Measurements from ENCODE around the gene RCSD1. TPM values are rescaled to one million over a fixed set of nuclear protein-coding genes. Genes with fewer than 3 reads are reported as not detected.
A peak's percentile ranks its signal among the peaks of the same experiment; 100 is the strongest.

RCSD1 gene
- total and polyA plus RNA-seq, 2 donors (not counting 3 experiments of a cell fraction or from before 2014, with no cell fraction given), result 0.08 to 1.00 TPM

DNA sequence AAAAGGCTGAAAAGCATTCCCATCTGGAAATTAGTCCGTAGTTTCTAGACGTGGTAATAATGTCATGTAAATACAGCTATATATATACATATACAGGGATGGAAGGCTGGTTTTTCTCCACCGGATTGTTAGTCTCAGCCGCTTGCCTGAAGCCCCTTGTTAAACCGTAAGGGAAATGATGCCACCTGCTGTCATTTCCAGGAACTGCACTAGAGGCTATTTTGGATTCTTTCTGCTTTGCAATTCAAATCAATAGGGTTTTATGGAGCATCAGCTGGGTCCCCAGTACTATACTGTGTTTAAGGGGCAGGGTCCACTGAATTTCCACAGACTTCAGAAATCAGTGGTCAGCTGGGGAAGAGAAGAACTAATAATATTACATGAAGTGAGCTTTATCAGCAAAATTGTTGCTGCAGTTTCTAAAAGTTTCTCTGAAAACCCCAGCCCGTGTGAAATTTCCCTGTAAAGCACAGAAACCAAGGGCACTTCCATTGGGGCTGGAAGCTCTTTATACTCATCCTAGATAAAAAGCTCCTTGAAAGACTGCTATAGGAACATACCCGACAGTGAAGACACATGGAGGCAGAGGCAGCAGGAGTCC lies 58.0 kb downstream of the RCSD1 start:
- DNase-seq (ENCODE audit: low read depth, low spot score) (peak; percentile 86), FAIRE-seq (peak; percentile 91)
- Histone ChIP-seq H3K27me3 (ENCODE audit: control insufficient read depth in 2 of 2, insufficient read depth in 2 of 2, low read length in 2 of 2) (peaks cover 5 to 6% of the 10 kb centered on the region in 2 experiments), H2AFZ (ENCODE audit: low read depth, low read length) (no peak overlapping the region), H3K9me1 (replicated peaks; ENCODE audit: control insufficient read depth, extremely low read depth, insufficient read depth, low read length) (no peaks in the 10 kb centered on the region), H3K4me3 (replicated peaks in 1 of 3; ENCODE audit: insufficient read depth in 1 of 3, low read depth in 1 of 3, low read length in 3 of 3) (no peak overlapping the region), H3K9ac (replicated peaks; ENCODE audit: extremely low read depth, insufficient read depth, low read length) (no peak overlapping the region), H3K4me1 (ENCODE audit: control insufficient read depth, extremely low read depth, insufficient read depth, low read length) (peaks cover 4% of the 10 kb centered on the region), H3K27ac (ENCODE audit: insufficient read depth, low read depth, low read length) (no peak overlapping the region), H3K9me3 (replicated peaks; ENCODE audit: control insufficient read depth, insufficient read depth, low read length) (no peaks in the 10 kb centered on the region), H3K79me2 (ENCODE audit: control insufficient read depth, insufficient read depth, low read length) (no peaks in the 10 kb centered on the region), H3K4me2 (ENCODE audit: insufficient read depth, low read length) (no peak overlapping the region), H3K36me3 (ENCODE audit: control insufficient read depth in 2 of 2, extremely low read depth in 1 of 2, insufficient read depth in 2 of 2, low read length in 2 of 2) (no peaks in the 10 kb centered on the region), H4K20me1 (replicated peaks; ENCODE audit: control insufficient read depth, extremely low read depth, insufficient read depth, low read length) (no peaks in the 10 kb centered on the region)
- POLR2A ChIA-PET, result no interaction called here
- no peak for TF ChIP-seq FOS (IDR thresholded peaks at IDR 0.05; ENCODE audit: borderline replicate concordance, insufficient read depth, low read length)
- TF ChIP-seq, protein P1, sequence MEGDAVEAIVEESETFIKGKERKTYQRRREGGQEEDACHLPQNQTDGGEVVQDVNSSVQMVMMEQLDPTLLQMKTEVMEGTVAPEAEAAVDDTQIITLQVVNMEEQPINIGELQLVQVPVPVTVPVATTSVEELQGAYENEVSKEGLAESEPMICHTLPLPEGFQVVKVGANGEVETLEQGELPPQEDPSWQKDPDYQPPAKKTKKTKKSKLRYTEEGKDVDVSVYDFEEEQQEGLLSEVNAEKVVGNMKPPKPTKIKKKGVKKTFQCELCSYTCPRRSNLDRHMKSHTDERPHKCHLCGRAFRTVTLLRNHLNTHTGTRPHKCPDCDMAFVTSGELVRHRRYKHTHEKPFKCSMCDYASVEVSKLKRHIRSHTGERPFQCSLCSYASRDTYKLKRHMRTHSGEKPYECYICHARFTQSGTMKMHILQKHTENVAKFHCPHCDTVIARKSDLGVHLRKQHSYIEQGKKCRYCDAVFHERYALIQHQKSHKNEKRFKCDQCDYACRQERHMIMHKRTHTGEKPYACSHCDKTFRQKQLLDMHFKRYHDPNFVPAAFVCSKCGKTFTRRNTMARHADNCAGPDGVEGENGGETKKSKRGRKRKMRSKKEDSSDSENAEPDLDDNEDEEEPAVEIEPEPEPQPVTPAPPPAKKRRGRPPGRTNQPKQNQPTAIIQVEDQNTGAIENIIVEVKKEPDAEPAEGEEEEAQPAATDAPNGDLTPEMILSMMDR (IDR thresholded peaks at IDR 0.05; ENCODE audit: extremely low read depth in 1 of 2, insufficient read depth in 1 of 2, low read depth in 1 of 2, low read length in 2 of 2), result peak; percentile 77 to 84
- BruUV-seq (replicated peaks), result no TSS peak
- intact Hi-C loops (cut with micrococcal nuclease) (loop anchor here (1.0 to 10.0 kb wide), 6 partner anchors 26 to 621 kb away; no protein-coding TSS in a partner anchor), dilution Hi-C loops (cut with MboI; ENCODE audit: extremely low pct_ligation_motif_present, low sequenced_read_pairs) (no loop called here)
- CTCF ChIA-PET, result interaction anchor here (0.7 to 3.1 kb wide), 32 partner anchors 8 to 1763 kb away, joined by 3 to 78 read pairs (median 4); partner anchors contain the start of genes CREG1 and DCAF6

GRCh38 chr1:167689567-167689920 lies 59.5 kb downstream of the RCSD1 start:
- Histone ChIP-seq H3K4me2 (ENCODE audit: insufficient read depth, low read length) (no peak overlapping the region), H3K27me3 (ENCODE audit: control insufficient read depth in 2 of 2, insufficient read depth in 2 of 2, low read length in 2 of 2) (peaks cover 5 to 6% of the 10 kb centered on the region in 2 experiments), H3K4me1 (ENCODE audit: control insufficient read depth, extremely low read depth, insufficient read depth, low read length) (peaks cover 4% of the 10 kb centered on the region), H4K20me1 (replicated peaks; ENCODE audit: control insufficient read depth, extremely low read depth, insufficient read depth, low read length) (no peaks in the 10 kb centered on the region), H3K9me3 (replicated peaks; ENCODE audit: control insufficient read depth, insufficient read depth, low read length) (no peaks in the 10 kb centered on the region), H2AFZ (ENCODE audit: low read depth, low read length) (no peak overlapping the region), H3K27ac (ENCODE audit: insufficient read depth, low read depth, low read length) (no peak overlapping the region), H3K9me1 (replicated peaks; ENCODE audit: control insufficient read depth, extremely low read depth, insufficient read depth, low read length) (no peaks in the 10 kb centered on the region), H3K9ac (replicated peaks; ENCODE audit: extremely low read depth, insufficient read depth, low read length) (no peak overlapping the region), H3K79me2 (ENCODE audit: control insufficient read depth, insufficient read depth, low read length) (no peaks in the 10 kb centered on the region), H3K36me3 (ENCODE audit: control insufficient read depth in 2 of 2, extremely low read depth in 1 of 2, insufficient read depth in 2 of 2, low read length in 2 of 2) (no peaks in the 10 kb centered on the region), H3K4me3 (replicated peaks in 1 of 3; ENCODE audit: insufficient read depth in 1 of 3, low read depth in 1 of 3, low read length in 3 of 3) (no peak overlapping the region)
- FAIRE-seq (no peak), DNase-seq (ENCODE audit: low read depth, low spot score) (no peak)
- ChIA-PET POLR2A (no interaction called here), CTCF (interaction anchor here (1.9 kb wide), 1 partner anchor 8 kb away, joined by 5 read pairs; no protein-coding TSS in a partner anchor)
- dilution Hi-C loops (cut with MboI; ENCODE audit: extremely low pct_ligation_motif_present, low sequenced_read_pairs) (no loop called here), intact Hi-C loops (cut with micrococcal nuclease) (loop anchor here (2.0 to 10.0 kb wide), 3 partner anchors 35 to 622 kb away; no protein-coding TSS in a partner anchor)
- no TSS peak for BruUV-seq (replicated peaks)
- no peak for TF ChIP-seq JUN (IDR thresholded peaks at IDR 0.05; ENCODE audit: borderline replicate concordance, insufficient read depth, insufficient read length, low read depth)
- TF ChIP-seq FOS (IDR thresholded peaks at IDR 0.05; ENCODE audit: borderline replicate concordance, insufficient read depth, low read length), result peak; percentile 29
- TF ChIP-seq GATA2 (IDR thresholded peaks at IDR 0.05; ENCODE audit: insufficient read depth, insufficient read length, low read depth, low read length), result peak; percentile 40
